GM19240 (cell line): ENCODE data around the gene SPATS1.
A peak's percentile ranks its signal among the peaks of the same experiment; 100 is the strongest.

Experiments
- DNase-seq: peaks from one replicate; pipeline ENCODE4 v3.0.0; 2011; ENCODE audit warnings: low spot score; ENCODE audit not compliant: insufficient read length

Gene SPATS1

GRCh38 chr6:44387346-44388134 is 45.1 kb downstream of the SPATS1 start, which contains the start of gene CDC5L:
TSS of gene CDC5L (plus strand) at chr6:44387706. CDS start at chr6:44387824, 118 bp downstream.
- peak; percentile 93 for DNase-seq

DNA sequence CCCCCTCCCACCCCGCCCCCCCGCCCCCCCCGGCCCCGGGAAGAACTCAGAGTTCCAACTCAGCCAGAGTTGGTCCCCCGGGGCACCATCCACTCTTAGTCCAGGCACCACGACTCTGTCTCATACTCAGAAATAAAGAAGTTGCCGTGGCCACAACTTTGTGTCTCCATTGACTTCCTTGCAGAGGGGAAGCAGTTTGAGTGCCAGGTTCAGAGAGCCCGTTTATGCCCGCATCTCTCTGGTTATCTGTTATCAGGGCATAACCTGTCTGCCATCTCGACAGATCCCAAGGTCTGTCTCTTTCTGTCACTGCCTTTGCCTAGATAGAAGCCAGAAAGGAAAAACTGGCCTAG is 45.7 kb downstream of the SPATS1 start:
- no peak for DNase-seq

DNA sequence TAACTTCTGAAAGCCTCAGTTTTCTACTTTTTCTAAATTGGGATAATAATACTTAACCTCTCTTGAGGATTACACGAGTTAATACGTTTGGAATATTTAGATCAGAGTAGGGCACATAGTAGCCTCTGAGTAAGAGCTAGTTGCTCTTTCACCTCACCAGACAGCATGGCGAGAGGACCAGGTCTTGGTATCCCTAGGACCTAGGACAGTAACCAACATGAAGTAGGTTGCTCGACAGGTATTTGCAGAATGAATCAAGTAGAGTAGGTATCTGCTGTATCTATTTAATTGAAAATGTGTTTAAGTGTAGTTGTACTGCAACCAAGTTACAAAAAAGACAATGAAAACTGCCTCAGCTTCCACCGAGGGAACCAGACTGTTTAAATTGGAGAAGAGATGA is 46.4 kb downstream of the SPATS1 start:
- no peak for DNase-seq

DNA sequence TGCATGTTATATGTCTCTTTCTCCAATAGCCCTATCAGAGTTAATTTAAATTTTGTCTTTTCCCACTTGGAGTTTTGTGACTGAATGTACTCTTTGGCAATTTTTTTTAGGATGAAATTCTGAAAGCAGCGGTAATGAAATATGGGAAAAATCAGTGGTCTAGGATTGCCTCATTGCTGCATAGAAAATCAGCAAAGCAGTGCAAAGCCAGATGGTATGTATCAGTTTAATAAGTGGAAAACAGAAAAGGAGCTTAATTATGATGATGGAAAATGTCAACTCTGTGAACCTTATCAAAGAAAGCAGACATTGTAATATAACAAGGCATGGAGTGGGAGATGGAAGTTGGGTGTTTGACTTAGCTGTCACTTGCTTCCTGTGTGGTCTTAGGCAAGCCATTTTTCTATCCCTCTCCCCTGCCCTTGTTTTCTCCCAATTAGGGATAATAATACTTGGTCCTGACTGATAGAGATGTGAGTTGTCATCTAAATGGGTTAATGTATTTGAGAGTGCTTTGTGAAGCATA is 47.8 kb downstream of the SPATS1 start:
- DNase-seq = no peak
